K562 (cell line): ENCODE data around the gene LYRM7. TPM values are rescaled to one million over a fixed set of nuclear protein-coding genes. Genes with fewer than 3 reads are reported as not detected.

ENCODE experiments used
- BDP1 ChIP-seq: IDR thresholded peaks from 3 replicates; pipeline ENCODE4 v1.6.1; 2011; ENCODE audit not compliant: insufficient read length, insufficient read depth
- HDAC2 ChIP-seq: fragments of 450-650 bp; IDR thresholded peaks from 2 replicates; pipeline ENCODE4 v1.6.1; 2016; ENCODE audit warnings: mild to moderate bottlenecking
- ILF3 ChIP-seq: fragments of 450-650 bp; IDR thresholded peaks from 2 replicates; pipeline ENCODE4 v1.6.1; 2018; ENCODE audit warnings: antibody characterized with exemption, mild to moderate bottlenecking, moderate library complexity, borderline replicate concordance
- NFE2 ChIP-seq: IDR thresholded peaks from 2 replicates; pipeline ENCODE4 v1.6.1; 2014; ENCODE audit warnings: antibody characterized with exemption, low read depth
- RB1 ChIP-seq: fragments of 450-650 bp; IDR thresholded peaks from 2 replicates; pipeline ENCODE4 v1.6.1; 2017; ENCODE audit warnings: low read depth, mild to moderate bottlenecking
- RBM25 ChIP-seq: fragments of 200-400 bp; formaldehyde crosslinking; IDR thresholded peaks from 2 replicates; pipeline ENCODE4 v1.6.1; 2018; ENCODE audit warnings: low read length, low read depth, moderate library complexity; ENCODE audit not compliant: severe bottlenecking
- RNF219 ChIP-seq: fragments of 250-450 bp; sonication (Bioruptor Pico); IDR thresholded peaks from 2 replicates; pipeline ENCODE4 v1.5.0; 2022; ENCODE audit warnings: mild to moderate bottlenecking
- ZNF133 ChIP-seq: fragments of 250-450 bp; sonication (Bioruptor Pico); IDR thresholded peaks from 2 replicates; pipeline ENCODE4 v1.4.0; 2020; ENCODE audit warnings: mild to moderate bottlenecking
- ZNF184 ChIP-seq: sonication (generic); formaldehyde crosslinking; IDR thresholded peaks from 2 replicates; pipeline ENCODE4 v1.5.0; 2020; ENCODE audit warnings: missing genetic modification reagents
- ZNF253 ChIP-seq: fragments of 250-450 bp; sonication (Bioruptor Pico); conservative IDR thresholded peaks from 2 replicates; pipeline ENCODE4 v1.6.1; 2021; ENCODE audit warnings: mild to moderate bottlenecking
- ZNF318 ChIP-seq, 2 experiments: fragments of 450-650 bp; IDR thresholded peaks; 2 replicates each; pipeline ENCODE4 v1.6.1; 2016; ENCODE audit warnings: mild to moderate bottlenecking in 2 of 2, borderline replicate concordance in 1 of 2, low read depth in 1 of 2, moderate library complexity in 1 of 2
- ZNF75A ChIP-seq: fragments of 450-650 bp; formaldehyde crosslinking; IDR thresholded peaks from 2 replicates; pipeline ENCODE4 v1.4.0; 2020; ENCODE audit warnings: mild to moderate bottlenecking
- polyA plus RNA-seq, 8 experiments: library from polyadenylated mRNA; depleted of rRNA in 4 of 8; stranded (reverse) in 5 of 8; unstranded in 3 of 8; fragments of >200 nt; fragmentation: Nextera tagmentation in 2 of 8; fragmentation: Illumina TruSeq in 1 of 8; extraction: Ambion mirVana in 2 of 8; extraction: Trizol in 1 of 8; gene quantifications; 2 replicates each; pipeline versions ENCODE4 v1.2.1 to v1.2.3, GENCODE V29; 2011 to 2014; ENCODE audit warnings: inconsistent platforms in 1 of 8, missing spikeins in 1 of 8
- total RNA-seq, 7 experiments: library from RNA; depleted of rRNA in 6 of 7; stranded (reverse); fragments of >200 nt in 6 of 7; fragmentation: Illumina TruSeq in 2 of 7; extraction: Trizol in 2 of 7; gene quantifications; 2 replicates each; pipeline versions ENCODE4 v1.2.1 to v1.2.3, GENCODE V29; 2011 to 2021; ENCODE audit warnings: low replicate concordance in 1 of 7
- TF ChIP-seq, protein P1 (sequence below): sonication (generic); formaldehyde crosslinking; IDR thresholded peaks from 2 replicates; pipeline ENCODE4 v1.8.0; 2022; ENCODE audit warnings: mild to moderate bottlenecking, missing genetic modification reagents
- TF ChIP-seq, protein P2 (sequence below): fragments of 250-450 bp; sonication (Bioruptor Pico); IDR thresholded peaks from 2 replicates; pipeline ENCODE4 v1.8.0; 2022; ENCODE audit warnings: inconsistent platforms

Gene LYRM7
- total and polyA plus RNA-seq, 9 of the 15 experiments (the other 6 are each of a cell fraction or from before 2014, with no cell fraction given), result 16.2 to 70.1 (median 33.3) TPM

DNA sequence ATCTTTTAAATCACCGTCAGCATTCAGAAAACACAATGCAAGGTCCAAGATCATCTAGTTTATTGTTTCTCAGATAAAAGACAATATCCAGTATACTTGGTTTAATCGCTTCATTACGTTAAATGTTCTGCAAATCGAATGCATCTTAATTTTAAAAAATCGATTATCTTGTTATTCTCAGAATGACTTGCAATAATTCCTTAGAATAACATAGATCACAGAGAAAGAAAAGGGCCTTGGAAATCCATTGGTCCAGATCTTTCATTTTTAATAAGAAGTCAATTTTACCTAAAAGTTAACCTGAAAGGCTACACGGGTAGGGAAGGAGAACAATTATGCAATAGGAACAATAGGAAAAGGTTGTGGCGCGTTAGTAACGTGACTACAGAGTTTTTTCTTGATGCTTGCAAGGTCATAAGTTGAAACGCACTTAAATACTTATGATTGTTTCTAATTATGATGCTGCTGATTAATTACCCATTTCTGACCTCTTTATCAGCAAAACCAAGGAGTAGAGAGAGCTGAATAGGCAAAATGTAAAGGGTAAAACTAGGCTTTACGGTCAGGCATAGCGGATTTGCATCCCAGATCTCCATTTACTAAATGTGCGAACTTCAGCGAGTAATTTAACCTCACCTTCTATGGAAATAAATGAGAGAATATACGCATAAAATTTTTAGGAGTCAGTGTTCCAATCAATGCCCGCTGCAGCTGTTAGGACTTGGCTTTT is 769 bp upstream of the LYRM7 start (continued):
- TF ChIP-seq, protein P1, sequence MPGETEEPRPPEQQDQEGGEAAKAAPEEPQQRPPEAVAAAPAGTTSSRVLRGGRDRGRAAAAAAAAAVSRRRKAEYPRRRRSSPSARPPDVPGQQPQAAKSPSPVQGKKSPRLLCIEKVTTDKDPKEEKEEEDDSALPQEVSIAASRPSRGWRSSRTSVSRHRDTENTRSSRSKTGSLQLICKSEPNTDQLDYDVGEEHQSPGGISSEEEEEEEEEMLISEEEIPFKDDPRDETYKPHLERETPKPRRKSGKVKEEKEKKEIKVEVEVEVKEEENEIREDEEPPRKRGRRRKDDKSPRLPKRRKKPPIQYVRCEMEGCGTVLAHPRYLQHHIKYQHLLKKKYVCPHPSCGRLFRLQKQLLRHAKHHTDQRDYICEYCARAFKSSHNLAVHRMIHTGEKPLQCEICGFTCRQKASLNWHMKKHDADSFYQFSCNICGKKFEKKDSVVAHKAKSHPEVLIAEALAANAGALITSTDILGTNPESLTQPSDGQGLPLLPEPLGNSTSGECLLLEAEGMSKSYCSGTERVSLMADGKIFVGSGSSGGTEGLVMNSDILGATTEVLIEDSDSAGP, result no peak
- TF ChIP-seq ZNF318 (IDR thresholded peaks at IDR 0.05; ENCODE audit: borderline replicate concordance in 1 of 2, low read depth in 1 of 2) (no peak), ZNF133 (no peak), BDP1 (no peak), ZNF253 (CRISPR knock-in tag) (no peak), RBM25 (no peak), HDAC2 (no peak), RB1 (no peak), NFE2 (peak; percentile 48; the same call in 1 of the 2 replicates), ZNF184 (CRISPR knock-in tag) (no peak), ZNF75A (CRISPR knock-in tag) (no peak), ILF3 (no peak), RNF219 (CRISPR knock-in tag) (no peak)
- TF ChIP-seq, protein P2, sequence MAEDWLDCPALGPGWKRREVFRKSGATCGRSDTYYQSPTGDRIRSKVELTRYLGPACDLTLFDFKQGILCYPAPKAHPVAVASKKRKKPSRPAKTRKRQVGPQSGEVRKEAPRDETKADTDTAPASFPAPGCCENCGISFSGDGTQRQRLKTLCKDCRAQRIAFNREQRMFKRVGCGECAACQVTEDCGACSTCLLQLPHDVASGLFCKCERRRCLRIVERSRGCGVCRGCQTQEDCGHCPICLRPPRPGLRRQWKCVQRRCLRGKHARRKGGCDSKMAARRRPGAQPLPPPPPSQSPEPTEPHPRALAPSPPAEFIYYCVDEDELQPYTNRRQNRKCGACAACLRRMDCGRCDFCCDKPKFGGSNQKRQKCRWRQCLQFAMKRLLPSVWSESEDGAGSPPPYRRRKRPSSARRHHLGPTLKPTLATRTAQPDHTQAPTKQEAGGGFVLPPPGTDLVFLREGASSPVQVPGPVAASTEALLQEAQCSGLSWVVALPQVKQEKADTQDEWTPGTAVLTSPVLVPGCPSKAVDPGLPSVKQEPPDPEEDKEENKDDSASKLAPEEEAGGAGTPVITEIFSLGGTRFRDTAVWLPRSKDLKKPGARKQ (CRISPR knock-in tag), result no peak
